K562 (cell line): Measurements from ENCODE around the gene ZER1. TPM values are rescaled to one million over a fixed set of nuclear protein-coding genes. Genes with fewer than 3 reads are reported as not detected.

Source experiments
- ATAC-seq: fragments of 200-7000 bp; cut with Tn5 transposase; 3 replicates; pipeline ENCODE4 v1.9.1; 2020; ENCODE audit warnings: moderate library complexity
- BruUV-seq: library from RNA; stranded (reverse); fragments of 400-500 nt; replicated peaks from 2 replicates; lab custom pipeline; 2021; lab: Mats Ljungman, UMichigan
- CTCF ChIA-PET: fragments of 300-600 bp; formaldehyde crosslinking; extraction: SDS; loops from one replicate; lab custom pipeline; 2021; ENCODE audit warnings: low intra/inter-chr PET ratio; lab: Yijun Ruan, JAX
- POLR2A ChIA-PET: fragments of 300-600, 350-650 bp; sonication (Branson Sonifier 250); formaldehyde crosslinking; extraction: SDS; loops from one replicate; lab custom pipeline; 2021; ENCODE audit warnings: antibody characterized with exemption, inconsistent platforms; lab: Yijun Ruan, JAX
- DNase-seq, 4 experiments: peaks; one replicate each; pipeline versions ENCODE4 v3.0.0 to v3.0.0-alpha.2; 2011 to 2018; ENCODE audit warnings: low spot score in 3 of 4, mixed read lengths in 3 of 4; ENCODE audit errors: extremely low read depth in 1 of 4
- FAIRE-seq: peaks from 2 replicates; lab custom pipeline; 2011; peaks lifted over from hg19 to GRCh38; lab: Jason Lieb, UNC
- H2AFZ ChIP-seq: 2 replicates; pipeline ENCODE4 v1.6.0; 2011; ENCODE audit warnings: low read depth, low read length, control low read depth, inconsistent platforms
- H3K27ac ChIP-seq: fragments of 200-600 bp; 3 replicates; pipeline ENCODE4 v1.8.0; 2011; ENCODE audit warnings: low read depth, mild to moderate bottlenecking, control low read depth, inconsistent platforms, low read length, moderate library complexity, mixed read lengths; ENCODE audit errors: extremely low read depth
- H3K27me3 ChIP-seq, 2 experiments: fragments of 300-600 bp in 1 of 2; 2 replicates in 1 of 2; 3 replicates in 1 of 2; pipeline versions ENCODE4 v1.6.0 to v1.8.0; 2011; ENCODE audit warnings: inconsistent platforms in 2 of 2, low read length in 2 of 2, mild to moderate bottlenecking in 1 of 2, mixed read lengths in 1 of 2, moderate library complexity in 1 of 2; ENCODE audit not compliant: control insufficient read depth in 2 of 2, insufficient read depth in 2 of 2
- H3K36me3 ChIP-seq: fragments of 300-600 bp; 3 replicates; pipeline ENCODE4 v1.8.0; 2011; ENCODE audit warnings: mild to moderate bottlenecking, low read length, inconsistent platforms; ENCODE audit not compliant: control insufficient read depth, insufficient read depth
- H3K4me1 ChIP-seq, 2 experiments: fragments of 200-600 bp in 1 of 2; replicated peaks in 1 of 2; 2 replicates in 1 of 2; 3 replicates in 1 of 2; pipeline versions ENCODE4 v1.5.1 to v1.8.0; 2011; ENCODE audit warnings: inconsistent platforms in 2 of 2, low read length in 2 of 2, mild to moderate bottlenecking in 1 of 2, mixed read lengths in 1 of 2, moderate library complexity in 1 of 2; ENCODE audit not compliant: control insufficient read depth in 2 of 2, insufficient read depth in 2 of 2
- H3K4me2 ChIP-seq: 2 replicates; pipeline ENCODE4 v1.6.1; 2011; ENCODE audit warnings: low read length, control low read depth, inconsistent platforms, mixed read lengths; ENCODE audit not compliant: insufficient read depth
- H3K4me3 ChIP-seq: fragments of 200-600 bp; sonication (generic), shearing (Covaris generic); 2 replicates; pipeline ENCODE4 v1.5.1; 2016; ENCODE audit warnings: control low read depth, inconsistent platforms
- H3K79me2 ChIP-seq: fragments of 200-600 bp; 3 replicates; pipeline ENCODE4 v1.8.0; 2011; ENCODE audit warnings: low read length, inconsistent platforms; ENCODE audit not compliant: control insufficient read depth, insufficient read depth
- H3K9ac ChIP-seq, 2 experiments: 2 replicates each; pipeline versions ENCODE4 v1.6.0 to v1.6.1; 2011; ENCODE audit warnings: low read depth in 2 of 2, low read length in 2 of 2, control low read depth in 1 of 2, inconsistent platforms in 1 of 2, mild to moderate bottlenecking in 1 of 2, mixed read lengths in 1 of 2; ENCODE audit not compliant: insufficient read depth in 1 of 2
- H3K9me1 ChIP-seq: one replicate; pipeline ENCODE4 v1.6.0; 2011; ENCODE audit warnings: inconsistent platforms, mild to moderate bottlenecking, low read length, moderate library complexity; ENCODE audit not compliant: control insufficient read depth, insufficient read depth
- H3K9me3 ChIP-seq: replicated peaks from 2 replicates; pipeline ENCODE4 v1.5.1; 2011; ENCODE audit warnings: low read depth, low read length, inconsistent platforms; ENCODE audit not compliant: control insufficient read depth, insufficient read depth
- H4K20me1 ChIP-seq: replicated peaks from 2 replicates; pipeline ENCODE4 v1.6.1; 2011; ENCODE audit warnings: low read length, inconsistent platforms, mixed read lengths; ENCODE audit not compliant: control insufficient read depth, insufficient read depth
- ARHGAP35 ChIP-seq: fragments of 450-650 bp; IDR thresholded peaks from 2 replicates; pipeline ENCODE4 v1.6.1; 2018; ENCODE audit not compliant: partially characterized antibody
- ARNT ChIP-seq, 2 experiments: fragments of 450-650 bp; IDR thresholded peaks; 2 replicates each; pipeline ENCODE4 v1.6.1; 2016; ENCODE audit warnings: mild to moderate bottlenecking in 1 of 2
- CEBPG ChIP-seq, 3 experiments: fragments of 200-800 bp in 1 of 3; sonication (Bioruptor generic) in 1 of 3; sonication (generic) in 1 of 3; formaldehyde crosslinking in 1 of 3; IDR thresholded peaks in 2 of 3; conservative IDR thresholded peaks in 1 of 3; 2 replicates each; pipeline versions ENCODE4 v1.6.1 to v1.8.0; 2016 to 2022; ENCODE audit warnings: missing compliant biosample characterization in 2 of 3, missing genetic modification characterization in 2 of 3, mild to moderate bottlenecking in 1 of 3, missing genetic modification reagents in 1 of 3
- GATA2 ChIP-seq: sonication (generic); formaldehyde crosslinking; IDR thresholded peaks from 2 replicates; pipeline ENCODE4 v1.4.0; 2020; ENCODE audit warnings: mild to moderate bottlenecking, missing genetic modification reagents
- HCFC1 ChIP-seq: IDR thresholded peaks from 2 replicates; pipeline ENCODE4 v1.6.1; 2012; ENCODE audit warnings: low read depth, low read length, improper control_type of control experiment
- HDGF ChIP-seq: fragments of 450-650 bp; IDR thresholded peaks from 2 replicates; pipeline ENCODE4 v1.6.1; 2016
- MCM7 ChIP-seq, 2 experiments: fragments of 450-650 bp; IDR thresholded peaks; 2 replicates each; pipeline ENCODE4 v1.6.1; 2016 to 2018
- RBM25 ChIP-seq: fragments of 200-400 bp; formaldehyde crosslinking; IDR thresholded peaks from 2 replicates; pipeline ENCODE4 v1.6.1; 2018; ENCODE audit warnings: low read length, low read depth, moderate library complexity; ENCODE audit not compliant: severe bottlenecking
- TAF15 ChIP-seq: fragments of 200-400 bp; formaldehyde crosslinking; IDR thresholded peaks from 2 replicates; pipeline ENCODE4 v1.6.1; 2017; ENCODE audit warnings: mild to moderate bottlenecking, low read depth, low read length, moderate library complexity
- TAL1 ChIP-seq: fragments of 450-650 bp; IDR thresholded peaks from 2 replicates; pipeline ENCODE4 v1.6.1; 2016; ENCODE audit warnings: mild to moderate bottlenecking
- TRIM28 ChIP-seq: fragments of 450-650 bp; IDR thresholded peaks from 2 replicates; pipeline ENCODE4 v1.6.1; 2017
- ZNF121 ChIP-seq: sonication (generic); formaldehyde crosslinking; conservative IDR thresholded peaks from 2 replicates; pipeline ENCODE4 v1.8.0; 2022; ENCODE audit warnings: missing genetic modification reagents
- WGBS: fragments of 100-300 bp; shearing (Covaris generic); methylation state at CpG from one replicate; pipeline ENCODE4 v1.1.6; 2016; ENCODE audit warnings: low coverage, mixed read lengths; ENCODE audit not compliant: insufficient coverage; ENCODE audit errors: missing lambda C conversion rate; 5-methylcytosine and 5-hydroxymethylcytosine counted together
- in situ Hi-C: fragments of 300-500 bp; cut with MboI; formaldehyde crosslinking; loops from 4 replicates; pipeline ENCODE4 v1.15.0; 2018; ENCODE audit warnings: inconsistent platforms, mixed read lengths
- intact Hi-C: fragments of 100-400 bp; cut with micrococcal nuclease; formaldehyde crosslinking; loops from 2 replicates; pipeline ENCODE4 v1.14.2; 2022
- polyA plus RNA-seq, 8 experiments: library from polyadenylated mRNA; depleted of rRNA in 4 of 8; stranded (reverse) in 5 of 8; unstranded in 3 of 8; fragments of >200 nt; fragmentation: Nextera tagmentation in 2 of 8; fragmentation: Illumina TruSeq in 1 of 8; extraction: Ambion mirVana in 2 of 8; extraction: Trizol in 1 of 8; gene quantifications; 2 replicates each; pipeline versions ENCODE4 v1.2.1 to v1.2.3, GENCODE V29; 2011 to 2014; ENCODE audit warnings: inconsistent platforms in 1 of 8, missing spikeins in 1 of 8
- total RNA-seq, 7 experiments: library from RNA; depleted of rRNA in 6 of 7; stranded (reverse); fragments of >200 nt in 6 of 7; fragmentation: Illumina TruSeq in 2 of 7; extraction: Trizol in 2 of 7; gene quantifications; 2 replicates each; pipeline versions ENCODE4 v1.2.1 to v1.2.3, GENCODE V29; 2011 to 2021; ENCODE audit warnings: low replicate concordance in 1 of 7
- TF ChIP-seq, protein P1 (sequence below): fragments of 450-650 bp; IDR thresholded peaks from 2 replicates; pipeline ENCODE4 v1.6.1; 2017; ENCODE audit warnings: mild to moderate bottlenecking, moderate library complexity

The ZER1 gene
- total and polyA plus RNA-seq, 9 of the 15 experiments (the other 6 are each of a cell fraction or from before 2014, with no cell fraction given) = 0.07 to 10.7 (median 6.2) TPM

DNA sequence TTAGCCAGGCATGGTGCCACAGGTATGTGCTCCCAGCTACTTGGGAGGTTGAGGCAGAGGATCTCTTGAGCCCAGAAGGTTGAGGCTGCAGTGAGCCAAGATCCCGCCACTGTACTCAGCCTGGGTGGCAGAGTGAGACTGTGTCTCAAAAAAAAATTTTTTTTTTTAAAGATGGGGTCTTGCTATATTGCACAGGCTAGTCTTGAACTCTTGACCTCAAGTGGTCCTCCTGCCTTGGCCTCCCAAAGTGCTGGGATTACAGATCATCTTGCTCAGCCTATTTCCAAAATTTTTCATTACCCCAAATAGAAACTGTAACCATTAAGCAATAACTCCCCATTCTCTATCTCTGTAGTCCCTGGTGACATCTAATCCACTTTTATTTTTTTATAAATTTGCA lies 10.9 kb upstream of the ZER1 start:
- Histone ChIP-seq H3K9ac (no peak overlapping the region), H4K20me1 (no peaks in the 10 kb centered on the region), H3K4me2 (no peak overlapping the region), H3K4me3 (no peak overlapping the region), H3K27me3 (no peaks in the 10 kb centered on the region), H3K36me3 (no peaks in the 10 kb centered on the region), H3K9me3 (peaks cover 7% of the 10 kb centered on the region), H3K27ac (0 out of 3 replicates have a peak overlapping the region, but pooled peaks have one; percentile 72), H3K4me1 (peaks cover 14 to 20% of the 10 kb centered on the region in 2 experiments; a peak in 4 of 5 replicates), H3K9me1 (no peaks in the 10 kb centered on the region), H2AFZ (peak overlapping the region; percentile 80; the same call in 1 of the 2 replicates), H3K79me2 (peaks cover 10% of the 10 kb centered on the region)
- BruUV-seq = no TSS peak
- ChIA-PET CTCF (no interaction called here), POLR2A (interaction anchor here (1.0 to 1.6 kb wide), 2 partner anchors 10 to 27 kb away, joined by 3 to 8 read pairs; no protein-coding TSS in a partner anchor)
- intact Hi-C loops (no loop called here), in situ Hi-C loops (no loop called here)
- TF ChIP-seq, protein P1, sequence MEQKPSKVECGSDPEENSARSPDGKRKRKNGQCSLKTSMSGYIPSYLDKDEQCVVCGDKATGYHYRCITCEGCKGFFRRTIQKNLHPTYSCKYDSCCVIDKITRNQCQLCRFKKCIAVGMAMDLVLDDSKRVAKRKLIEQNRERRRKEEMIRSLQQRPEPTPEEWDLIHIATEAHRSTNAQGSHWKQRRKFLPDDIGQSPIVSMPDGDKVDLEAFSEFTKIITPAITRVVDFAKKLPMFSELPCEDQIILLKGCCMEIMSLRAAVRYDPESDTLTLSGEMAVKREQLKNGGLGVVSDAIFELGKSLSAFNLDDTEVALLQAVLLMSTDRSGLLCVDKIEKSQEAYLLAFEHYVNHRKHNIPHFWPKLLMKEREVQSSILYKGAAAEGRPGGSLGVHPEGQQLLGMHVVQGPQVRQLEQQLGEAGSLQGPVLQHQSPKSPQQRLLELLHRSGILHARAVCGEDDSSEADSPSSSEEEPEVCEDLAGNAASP = no peak
- TF ChIP-seq HDGF (no peak), CEBPG (CRISPR knock-in tag; IDR thresholded peaks at IDR 0.05) (no peak), CEBPG (tag; conservative IDR thresholded peaks at IDR 0.05 in 1 of 2, IDR thresholded peaks at IDR 0.05 in 1 of 2) (0 out of 4 replicates have a peak, but pooled peaks of 1 of the 2 experiments have one; percentile 16), ARNT (IDR thresholded peaks at IDR 0.05) (no peak), TAL1 (no peak), MCM7 (IDR thresholded peaks at IDR 0.05) (no peak), GATA2 (CRISPR knock-in tag) (no peak), RBM25 (peak; percentile 72), TRIM28 (no peak), HCFC1 (no peak), ZNF121 (peak; percentile 62; the same call in 1 of the 2 replicates), ARHGAP35 (no peak), TAF15 (no peak)
- WGBS = 100% methylated on average over 1 of the region's 1 CpG
- FAIRE-seq (no peak), DNase-seq (no peak), ATAC-seq (no peak)
